GM18505 (cell line): ENCODE measurements around the gene CRADD.

ENCODE experiments used
- ATAC-seq: cut with Tn5 transposase; IDR thresholded peaks from one replicate; pipeline ENCODE4 v1.9.1; 2021; ENCODE audit not compliant: unreplicated experiment
- POLR2A ChIP-seq: IDR thresholded peaks from 4 replicates; pipeline ENCODE4 v1.6.1; 2011; ENCODE audit warnings: borderline replicate concordance; ENCODE audit not compliant: insufficient read depth, insufficient read length; ENCODE audit errors: extremely low read depth

The CRADD gene

GRCh38 chr12:93680006-93680405, 2.8 kb downstream of the CRADD start:
- no peak for TF ChIP-seq POLR2A
- ATAC-seq = no peak

DNA sequence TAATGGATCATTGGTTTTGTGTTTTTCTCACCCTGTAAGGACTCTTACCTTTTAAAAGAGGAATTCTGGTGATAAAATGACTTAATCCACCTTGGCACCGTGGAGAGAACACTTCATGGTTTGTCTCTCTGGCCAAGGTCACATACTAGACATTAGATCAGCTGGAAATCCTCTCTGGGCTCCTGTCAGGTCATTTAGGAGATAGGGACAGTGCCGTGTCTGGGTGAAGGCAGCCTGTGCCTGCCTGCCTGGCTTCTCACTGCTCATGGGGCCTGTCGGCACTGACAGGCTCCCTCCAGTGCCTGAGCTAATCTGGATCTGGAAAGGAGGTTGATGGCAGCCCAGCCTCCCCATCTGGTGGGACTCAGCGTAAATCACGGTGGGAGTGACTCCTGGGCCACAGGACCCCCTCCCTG, 5.7 kb downstream of the CRADD start:
- no peak for TF ChIP-seq POLR2A
- ATAC-seq = no peak

GRCh38 chr12:93683410-93683809, 6.2 kb downstream of the CRADD start:
- ATAC-seq = no peak
- no peak for TF ChIP-seq POLR2A

GRCh38 chr12:93684716-93685115, 7.5 kb downstream of the CRADD start:
- no peak for TF ChIP-seq POLR2A
- ATAC-seq = no peak

DNA sequence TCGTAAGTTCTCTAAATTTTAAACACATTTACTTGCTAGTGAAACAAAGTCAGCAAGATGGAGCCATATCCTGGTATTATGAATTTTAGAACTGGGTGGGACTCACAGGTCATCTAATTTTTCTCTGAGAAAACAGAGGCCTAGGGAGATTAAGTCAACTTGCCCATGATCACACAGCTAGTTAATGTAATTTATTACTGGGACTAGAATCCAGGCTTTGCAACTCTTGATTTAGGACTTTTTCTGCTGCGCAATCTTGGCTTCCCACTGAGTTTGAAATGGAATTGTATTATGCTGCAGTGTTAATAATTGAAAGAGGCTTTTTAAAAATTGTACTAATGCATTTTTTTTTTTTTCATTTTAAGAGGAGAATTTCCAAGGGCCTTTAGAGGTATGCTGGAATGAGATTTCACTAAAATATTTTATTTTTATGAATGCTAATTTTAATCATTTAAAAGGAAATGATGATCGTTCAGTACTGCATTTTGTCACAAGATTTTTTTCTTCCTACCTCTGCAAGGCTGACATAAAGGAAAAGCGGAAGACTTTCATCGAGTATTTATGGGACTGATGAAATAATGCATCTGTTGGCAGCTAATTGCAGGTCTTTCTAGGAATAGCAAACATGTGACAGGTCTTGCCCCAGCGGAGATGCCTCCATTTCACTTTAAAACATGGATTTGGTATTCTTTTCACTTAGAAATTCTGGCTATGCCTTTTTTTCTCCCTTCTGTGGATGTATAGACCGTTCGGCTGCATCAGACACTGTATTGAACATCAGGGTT, 9.6 kb downstream of the CRADD start:
- ATAC-seq = no peak
- no peak for TF ChIP-seq POLR2A

DNA sequence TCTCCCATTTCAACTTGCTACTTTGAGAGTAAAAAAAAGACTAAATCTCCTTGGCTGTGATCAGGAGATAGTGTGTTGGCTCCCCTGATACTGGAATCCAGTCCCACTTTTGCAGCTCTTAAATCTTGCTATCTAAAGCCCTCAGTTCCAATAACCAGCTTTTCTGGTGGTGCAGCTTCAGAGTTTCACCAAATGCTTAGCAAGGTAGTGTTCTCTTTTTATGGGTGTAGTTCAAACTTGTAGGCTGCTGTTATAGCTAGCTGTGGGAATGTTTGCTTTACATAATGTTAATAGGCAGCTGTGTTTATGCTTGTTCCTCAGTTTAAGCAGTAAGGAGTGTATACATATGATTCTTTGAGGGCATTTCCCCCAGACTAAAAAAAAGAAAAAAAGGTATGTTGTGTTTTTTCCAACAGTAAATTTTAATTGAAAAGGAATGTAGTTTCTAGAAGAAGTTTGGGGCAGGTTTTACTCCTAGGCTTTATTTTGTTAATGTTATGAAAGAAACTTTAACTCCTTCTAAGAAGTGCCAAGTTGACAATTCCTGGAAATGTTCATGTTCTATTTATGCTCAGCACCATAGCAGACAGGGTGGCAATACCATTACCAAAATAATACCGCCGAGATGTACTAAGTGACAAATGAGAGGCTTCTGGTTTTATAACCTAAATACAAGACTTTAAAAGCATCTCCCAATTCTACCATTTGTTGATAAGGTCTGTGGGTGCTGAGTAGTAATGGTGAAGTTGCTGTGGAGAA, 12.1 kb downstream of the CRADD start:
- no peak for ATAC-seq
- TF ChIP-seq POLR2A = no peak

- ATAC-seq = no peak
- TF ChIP-seq POLR2A = no peak
Observed at GRCh38 chr12:93696462-93696861, 19.3 kb downstream of the CRADD start.

GRCh38 chr12:93698307-93699092, 21.3 kb downstream of the CRADD start:
- TF ChIP-seq POLR2A = no peak
- no peak for ATAC-seq

DNA sequence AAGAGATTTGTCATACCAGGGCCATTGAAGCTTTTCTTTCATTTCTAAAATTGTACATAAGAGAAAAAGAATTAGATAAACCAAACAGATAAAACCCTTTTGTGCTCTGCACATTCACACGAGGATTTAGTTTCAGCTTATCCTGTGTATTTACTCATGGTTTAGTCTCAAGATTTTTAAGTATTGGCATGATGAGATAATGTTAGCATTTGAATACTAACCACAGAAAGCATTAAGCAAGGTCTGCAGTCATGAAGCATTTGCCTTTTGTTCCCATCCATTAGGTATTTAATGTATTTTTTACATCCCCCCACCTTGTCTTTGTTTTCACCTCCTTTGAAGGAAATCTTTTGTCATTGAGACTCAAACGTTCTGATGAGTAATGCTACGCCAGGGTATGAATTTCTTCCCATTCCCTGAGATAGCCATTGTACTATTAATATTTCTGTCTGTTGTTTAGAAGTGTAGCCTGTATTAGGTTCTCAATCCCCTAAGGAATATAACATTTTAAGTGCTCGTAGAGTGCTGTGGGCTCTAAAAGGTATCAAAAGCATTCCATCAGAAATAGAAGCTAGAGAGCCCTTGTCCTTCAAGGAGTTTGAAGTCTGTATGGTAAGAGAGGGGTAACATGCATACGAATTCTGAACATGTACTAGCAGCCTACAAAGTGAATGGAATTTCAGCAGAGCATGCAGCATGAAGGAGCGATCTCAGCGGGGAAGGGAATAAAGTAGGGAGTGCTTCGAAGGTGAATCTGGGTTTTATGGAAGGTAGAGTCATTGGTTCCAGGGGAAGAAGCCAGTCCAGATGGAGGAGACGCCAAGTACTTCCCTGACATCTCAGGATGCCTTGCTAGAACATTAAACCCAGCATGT, 22.3 kb downstream of the CRADD start:
- no peak for TF ChIP-seq POLR2A
- no peak for ATAC-seq

GRCh38 chr12:93702707-93703315, 25.6 kb downstream of the CRADD start:
- no peak for ATAC-seq
- no peak for TF ChIP-seq POLR2A

DNA sequence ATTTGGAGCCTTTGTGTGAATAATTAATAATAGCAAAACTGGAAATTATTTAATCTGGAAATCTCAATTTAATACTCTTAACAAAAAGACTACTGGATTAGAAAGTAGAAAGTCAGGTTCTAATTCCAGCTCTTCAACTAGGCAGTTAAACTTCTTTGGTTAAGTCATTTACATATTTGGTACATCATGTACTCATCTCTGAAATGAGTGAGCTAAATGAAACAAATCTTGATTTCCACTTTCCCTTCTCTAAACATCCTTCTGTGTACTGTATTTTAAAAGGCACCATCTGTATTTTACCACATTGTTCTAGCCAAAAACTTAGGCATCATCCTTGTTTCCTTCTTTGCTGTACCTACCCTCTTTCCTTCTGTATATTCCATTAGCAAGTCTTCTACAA, 26.9 kb downstream of the CRADD start:
- ATAC-seq = no peak
- no peak for TF ChIP-seq POLR2A

- ATAC-seq = no peak
- no peak for TF ChIP-seq POLR2A
Observed at GRCh38 chr12:93704625-93705024, 27.4 kb downstream of the CRADD start.
